Mammary epithelial cell (primary cell): ENCODE results near the gene MLN.

ENCODE experiments used
- CTCF ChIP-seq, 2 donors: IDR thresholded peaks in 1 of 2; conservative IDR thresholded peaks in 1 of 2; 2 replicates each; pipeline ENCODE4 v1.5.1; 2011 to 2012; ENCODE audit warnings: inconsistent platforms in 2 of 2, low read length in 2 of 2, mild to moderate bottlenecking in 2 of 2, control low read depth in 1 of 2, low read depth in 1 of 2; ENCODE audit not compliant: insufficient read depth in 1 of 2; ENCODE audit errors: extremely low read depth in 1 of 2
- EZH2 ChIP-seq: IDR thresholded peaks from 2 replicates; pipeline ENCODE4 v1.6.1; 2012; ENCODE audit warnings: low read length, inconsistent platforms, borderline replicate concordance

- TF ChIP-seq EZH2 = no peak
- TF ChIP-seq CTCF (conservative IDR thresholded peaks at IDR 0.05 in 1 of 2, IDR thresholded peaks at IDR 0.05 in 1 of 2; ENCODE audit: extremely low read depth in 1 of 2, insufficient read depth in 1 of 2, low read depth in 1 of 2, low read length in 2 of 2) = no peak
These were observed 16.4 kb downstream of the MLN start for GRCh38 chr6:33787346-33787953.
